HepG2 (cell line): ENCODE measurements around the gene FAM174C. TPM values are rescaled to one million over a fixed set of nuclear protein-coding genes. Genes with fewer than 3 reads are reported as not detected.

Source experiments
- DNMT3B ChIP-seq: conservative IDR thresholded peaks from 2 replicates; pipeline ENCODE4 v1.6.1; 2016; ENCODE audit warnings: missing biosample characterization, control low read depth
- GABPB1 ChIP-seq: IDR thresholded peaks from 2 replicates; pipeline ENCODE4 v1.6.1; 2016; ENCODE audit warnings: mild to moderate bottlenecking, missing genetic modification reagents, moderate library complexity, missing compliant biosample characterization
- HINFP ChIP-seq: sonication (generic); formaldehyde crosslinking; IDR thresholded peaks from 2 replicates; pipeline ENCODE4 v1.4.0; 2020; ENCODE audit warnings: low read depth, mild to moderate bottlenecking, missing genetic modification reagents
- HNRNPL ChIP-seq: fragments of 200-400 bp; formaldehyde crosslinking; IDR thresholded peaks from 2 replicates; pipeline ENCODE4 v1.6.1; 2017; ENCODE audit warnings: mild to moderate bottlenecking, low read depth, low read length
- MXD1 ChIP-seq: sonication (generic); formaldehyde crosslinking; IDR thresholded peaks from 2 replicates; pipeline ENCODE4 v1.4.0; 2020; ENCODE audit warnings: mild to moderate bottlenecking, missing genetic modification reagents
- NCOR1 ChIP-seq: fragments of 200-600 bp; sonication (generic); IDR thresholded peaks from 2 replicates; pipeline ENCODE4 v1.7.0; 2017; ENCODE audit warnings: antibody characterized with exemption, low read length, borderline replicate concordance
- POLR2AphosphoS5 ChIP-seq: IDR thresholded peaks from 2 replicates; pipeline ENCODE4 v1.6.1; 2012; ENCODE audit warnings: low read depth, low read length
- SAP130 ChIP-seq: IDR thresholded peaks from 2 replicates; pipeline ENCODE4 v1.6.1; 2016; ENCODE audit warnings: low read depth
- SIN3B ChIP-seq: fragments of 150-350 bp; IDR thresholded peaks from 2 replicates; pipeline ENCODE4 v1.6.1; 2014; ENCODE audit warnings: low read length
- ZBTB43 ChIP-seq: sonication (generic); formaldehyde crosslinking; conservative IDR thresholded peaks from 2 replicates; pipeline ENCODE4 v1.4.0; 2020; ENCODE audit warnings: missing genetic modification reagents
- ZC3H4 ChIP-seq: sonication (generic); formaldehyde crosslinking; IDR thresholded peaks from 2 replicates; pipeline ENCODE4 v1.4.0; 2020; ENCODE audit warnings: missing genetic modification reagents, borderline replicate concordance
- ZFY ChIP-seq: sonication (generic); formaldehyde crosslinking; IDR thresholded peaks from 2 replicates; pipeline ENCODE4 v1.4.0; 2020; ENCODE audit warnings: missing genetic modification reagents
- ZNF276 ChIP-seq: sonication (generic); formaldehyde crosslinking; IDR thresholded peaks from 2 replicates; pipeline ENCODE4 v1.4.0; 2020; ENCODE audit warnings: mild to moderate bottlenecking, low read depth, missing genetic modification reagents
- ZNF30 ChIP-seq: sonication (generic); formaldehyde crosslinking; IDR thresholded peaks from 2 replicates; pipeline ENCODE4 v1.5.0; 2020; ENCODE audit warnings: mild to moderate bottlenecking, missing genetic modification reagents
- ZNF34 ChIP-seq: sonication (generic); formaldehyde crosslinking; IDR thresholded peaks from 2 replicates; pipeline ENCODE4 v1.4.0; 2020; ENCODE audit warnings: mild to moderate bottlenecking, missing genetic modification reagents, borderline replicate concordance
- ZNF367 ChIP-seq: sonication (generic); formaldehyde crosslinking; IDR thresholded peaks from 2 replicates; pipeline ENCODE4 v1.4.0; 2020; ENCODE audit warnings: missing genetic modification reagents, borderline replicate concordance
- ZNF841 ChIP-seq: sonication (generic); formaldehyde crosslinking; IDR thresholded peaks from 2 replicates; pipeline ENCODE4 v1.8.1; 2023; ENCODE audit warnings: missing genetic modification reagents, borderline replicate concordance
- ZSCAN22 ChIP-seq: sonication (generic); formaldehyde crosslinking; IDR thresholded peaks from 2 replicates; pipeline ENCODE4 v1.4.0; 2020; ENCODE audit warnings: mild to moderate bottlenecking, missing genetic modification reagents
- polyA plus RNA-seq, 8 experiments: library from polyadenylated mRNA; depleted of rRNA in 3 of 8; stranded (reverse) in 7 of 8; unstranded in 1 of 8; fragments of >200 nt; fragmentation: Illumina TruSeq in 4 of 8; extraction: Trizol in 4 of 8; gene quantifications; 2 replicates each; pipeline versions ENCODE4 v1.2.1 to v1.2.3, GENCODE V29; 2011 to 2016; ENCODE audit warnings: low read depth in 4 of 8, missing spikeins in 1 of 8, mixed read lengths in 1 of 8; ENCODE audit not compliant: insufficient read depth in 1 of 8
- total RNA-seq, 5 experiments: library from RNA; depleted of rRNA; stranded (reverse); fragments of >200 nt; fragmentation: Illumina TruSeq; extraction: Trizol; gene quantifications; 2 replicates each; pipeline ENCODE4 v1.2.3, GENCODE V29; 2016; ENCODE audit warnings: low read depth in 1 of 5
- TF ChIP-seq, protein P1 (sequence below): sonication (generic); formaldehyde crosslinking; IDR thresholded peaks from 2 replicates; pipeline ENCODE4 v1.5.0; 2020; ENCODE audit warnings: mild to moderate bottlenecking, missing genetic modification reagents, borderline replicate concordance

Gene FAM174C
- total and polyA plus RNA-seq, 2 of the 13 experiments (the other 11 are each of a cell fraction or from before 2014, with no cell fraction given), result 19.5 to 31.3 TPM

DNA sequence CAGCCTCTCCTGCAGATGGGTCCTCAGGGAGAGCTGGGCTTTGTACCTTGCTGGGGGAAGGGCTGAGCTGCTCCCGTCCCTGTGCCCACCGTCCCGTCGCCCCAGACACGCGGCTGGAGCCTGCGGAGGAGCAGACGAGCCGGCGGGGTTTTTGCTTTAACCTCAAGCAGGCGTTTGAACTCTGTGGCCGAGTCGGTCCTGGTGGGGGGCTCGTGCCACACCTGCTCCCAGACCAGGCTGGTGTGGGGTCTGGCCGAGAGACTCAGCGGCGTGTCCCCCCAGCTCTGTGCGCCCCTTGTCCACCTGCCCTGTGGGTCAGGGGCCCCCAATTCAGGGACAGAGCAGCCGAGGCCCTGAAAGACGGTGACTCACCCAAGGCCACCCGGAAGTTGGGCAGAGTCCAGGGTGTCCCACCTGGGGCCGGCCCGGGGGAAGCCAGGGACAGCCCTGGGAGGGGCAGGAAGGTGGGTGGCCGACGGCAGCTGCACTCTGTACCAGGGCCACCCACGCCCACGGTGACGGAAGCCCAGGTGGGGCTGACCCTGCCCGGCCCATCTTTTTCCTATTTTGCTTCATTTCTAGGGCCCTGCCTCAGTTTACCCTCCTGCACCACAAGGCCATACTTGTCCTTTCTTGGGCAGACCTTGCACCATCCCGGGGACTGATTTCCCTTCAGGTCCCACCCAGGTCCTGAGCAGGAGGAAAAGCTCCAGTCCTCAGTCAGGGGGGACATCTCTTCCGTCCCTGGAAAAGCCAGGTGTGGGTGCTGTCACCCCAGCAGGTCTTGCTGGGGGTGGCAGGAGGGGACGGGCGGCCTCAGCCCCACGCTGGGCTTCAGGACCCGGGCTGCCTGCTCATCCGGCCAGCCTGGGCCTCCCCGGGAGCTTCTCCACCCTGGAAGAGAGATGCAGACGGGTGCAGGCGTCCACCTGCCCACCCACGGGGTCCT is 15.6 kb downstream of the FAM174C start (continued):
- TF ChIP-seq ZSCAN22 (CRISPR knock-in tag) (no peak), ZNF30 (CRISPR knock-in tag) (no peak), ZNF841 (CRISPR knock-in tag) (no peak), ZBTB43 (CRISPR knock-in tag) (peak; percentile 78; the same call in 1 of the 2 replicates), ZNF276 (CRISPR knock-in tag) (peak; percentile 71), ZNF367 (no peak), HNRNPL (peak; percentile 76), DNMT3B (CRISPR knock-in tag) (no peak), ZNF34 (CRISPR knock-in tag) (no peak; the same call in 1 of the 2 replicates), GABPB1 (CRISPR knock-in tag) (peak; percentile 95), ZC3H4 (CRISPR knock-in tag) (no peak), SIN3B (no peak), ZFY (CRISPR knock-in tag) (peak; percentile 69), NCOR1 (no peak), MXD1 (no peak; the same call in none of the 2 replicates), SAP130 (CRISPR knock-in tag) (peak; percentile 95), POLR2AphosphoS5 (peak; percentile 56), HINFP (no peak)
- TF ChIP-seq, protein P1, sequence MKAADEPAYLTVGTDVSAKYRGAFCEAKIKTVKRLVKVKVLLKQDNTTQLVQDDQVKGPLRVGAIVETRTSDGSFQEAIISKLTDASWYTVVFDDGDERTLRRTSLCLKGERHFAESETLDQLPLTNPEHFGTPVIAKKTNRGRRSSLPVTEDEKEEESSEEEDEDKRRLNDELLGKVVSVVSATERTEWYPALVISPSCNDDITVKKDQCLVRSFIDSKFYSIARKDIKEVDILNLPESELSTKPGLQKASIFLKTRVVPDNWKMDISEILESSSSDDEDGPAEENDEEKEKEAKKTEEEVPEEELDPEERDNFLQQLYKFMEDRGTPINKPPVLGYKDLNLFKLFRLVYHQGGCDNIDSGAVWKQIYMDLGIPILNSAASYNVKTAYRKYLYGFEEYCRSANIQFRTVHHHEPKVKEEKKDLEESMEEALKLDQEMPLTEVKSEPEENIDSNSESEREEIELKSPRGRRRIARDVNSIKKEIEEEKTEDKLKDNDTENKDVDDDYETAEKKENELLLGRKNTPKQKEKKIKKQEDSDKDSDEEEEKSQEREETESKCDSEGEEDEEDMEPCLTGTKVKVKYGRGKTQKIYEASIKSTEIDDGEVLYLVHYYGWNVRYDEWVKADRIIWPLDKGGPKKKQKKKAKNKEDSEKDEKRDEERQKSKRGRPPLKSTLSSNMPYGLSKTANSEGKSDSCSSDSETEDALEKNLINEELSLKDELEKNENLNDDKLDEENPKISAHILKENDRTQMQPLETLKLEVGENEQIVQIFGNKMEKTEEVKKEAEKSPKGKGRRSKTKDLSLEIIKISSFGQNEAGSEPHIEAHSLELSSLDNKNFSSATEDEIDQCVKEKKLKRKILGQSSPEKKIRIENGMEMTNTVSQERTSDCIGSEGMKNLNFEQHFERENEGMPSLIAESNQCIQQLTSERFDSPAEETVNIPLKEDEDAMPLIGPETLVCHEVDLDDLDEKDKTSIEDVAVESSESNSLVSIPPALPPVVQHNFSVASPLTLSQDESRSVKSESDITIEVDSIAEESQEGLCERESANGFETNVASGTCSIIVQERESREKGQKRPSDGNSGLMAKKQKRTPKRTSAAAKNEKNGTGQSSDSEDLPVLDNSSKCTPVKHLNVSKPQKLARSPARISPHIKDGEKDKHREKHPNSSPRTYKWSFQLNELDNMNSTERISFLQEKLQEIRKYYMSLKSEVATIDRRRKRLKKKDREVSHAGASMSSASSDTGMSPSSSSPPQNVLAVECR (CRISPR knock-in tag), result peak; percentile 80; the same call in 1 of the 2 replicates
